K562 (cell line): ENCODE data around the gene ACER2.
"Not testable (repeated sequence)": the region's sequence is repeated elsewhere in the genome, so short reads cannot be mapped to it uniquely, and the experiment has no call there.

ENCODE experiments used
- CBX2 ChIP-seq: fragments of 200-600 bp; sonication (generic); IDR thresholded peaks from one replicate; pipeline ENCODE4 v1.6.1; 2012; ENCODE audit warnings: mild to moderate bottlenecking, low read length, inconsistent platforms; ENCODE audit not compliant: insufficient read depth, poor library complexity, severe bottlenecking
- CTCF ChIP-seq, 3 experiments: IDR thresholded peaks in 2 of 3; conservative IDR thresholded peaks in 1 of 3; 2 replicates each; pipeline ENCODE4 v1.5.1; 2011 to 2012; ENCODE audit warnings: low read length in 3 of 3, mild to moderate bottlenecking in 3 of 3, control low read depth in 2 of 3, improper control_type of control experiment in 1 of 3, inconsistent platforms in 1 of 3, low read depth in 1 of 3, mixed read lengths in 1 of 3, moderate library complexity in 1 of 3; ENCODE audit not compliant: insufficient read depth in 2 of 3
- PKNOX1 ChIP-seq: fragments of 450-650 bp; IDR thresholded peaks from 2 replicates; pipeline ENCODE4 v1.6.1; 2016
- POLR2A ChIP-seq: fragments of 450-650 bp; conservative IDR thresholded peaks from 2 replicates; pipeline ENCODE4 v1.6.1; 2016
- ZNF274 ChIP-seq: IDR thresholded peaks from 2 replicates; pipeline ENCODE4 v1.6.1; 2011; ENCODE audit warnings: low read depth, mild to moderate bottlenecking, low read length, moderate library complexity, borderline replicate concordance
- ZNF280B ChIP-seq: fragments of 250-450 bp; sonication (Bioruptor Pico); IDR thresholded peaks from 2 replicates; pipeline ENCODE4 v1.5.1; 2021; ENCODE audit warnings: mild to moderate bottlenecking
- ZNF311 ChIP-seq: fragments of 250-450 bp; sonication (Bioruptor Pico); IDR thresholded peaks from 2 replicates; pipeline ENCODE4 v1.4.0; 2020; ENCODE audit warnings: mild to moderate bottlenecking, moderate library complexity
- ZNF644 ChIP-seq: fragments of 200-800 bp; sonication (Bioruptor generic); IDR thresholded peaks from 2 replicates; pipeline ENCODE4 v1.6.1; 2016; ENCODE audit warnings: low read depth, missing genetic modification characterization, missing compliant biosample characterization

GRCh38 chr9:19389539-19389938, 19.3 kb upstream of the ACER2 start:
- TF ChIP-seq POLR2A; ZNF274; ZNF644; CTCF (IDR thresholded peaks at IDR 0.05 in 2 of 3, conservative IDR thresholded peaks at IDR 0.05 in 1 of 3; ENCODE audit: insufficient read depth in 2 of 3, low read depth in 1 of 3, low read length in 3 of 3); ZNF311 (CRISPR knock-in tag); CBX2; ZNF280B (CRISPR knock-in tag); PKNOX1: not testable (repeated sequence)
